ENCODE results near the gene B4GALT3.
"Not testable (repeated sequence)": the region's sequence is repeated elsewhere in the genome, so short reads cannot be mapped to it uniquely, and the experiment has no call there.

The B4GALT3 gene

GRCh38 chr1:161177112-161177935 lies at the start of gene B4GALT3:
TSS of gene B4GALT3 (minus strand) at chr1:161177507. CDS start at chr1:161176060, 1,447 bp downstream.
- DNase-seq (ENCODE audit: low read depth in 2 of 2), result peak; percentile 87 to 91

- no peak for DNase-seq (ENCODE audit: low read depth in 2 of 2)
Observed at GRCh38 chr1:161226759-161227158, 49.5 kb upstream of the B4GALT3 start.

- DNase-seq (ENCODE audit: low read depth in 2 of 2), result no peak
Observed at GRCh38 chr1:161226320-161226711, 49.0 kb upstream of the B4GALT3 start.

- DNase-seq (ENCODE audit: low read depth in 2 of 2), result peak; percentile 85 to 89
Observed at GRCh38 chr1:161225534-161226319, 48.4 kb upstream of the B4GALT3 start, which contains the start of gene TOMM40L. TSS of gene TOMM40L (plus strand) at chr1:161226060. CDS start at chr1:161226490, 430 bp downstream.

GRCh38 chr1:161225178-161225533 lies 47.8 kb upstream of the B4GALT3 start:
- no peak for DNase-seq (ENCODE audit: low read depth in 2 of 2)

- DNase-seq (ENCODE audit: low read depth in 2 of 2), result not testable (repeated sequence)
Observed at GRCh38 chr1:161224695-161225087, 47.4 kb upstream of the B4GALT3 start.

GRCh38 chr1:161223805-161224694 lies 46.7 kb upstream of the B4GALT3 start:
- DNase-seq (ENCODE audit: low read depth in 2 of 2), result no peak

GRCh38 chr1:161222175-161223019 lies 45.1 kb upstream of the B4GALT3 start:
- no peak for DNase-seq (ENCODE audit: low read depth in 2 of 2)

- no peak for DNase-seq (ENCODE audit: low read depth in 2 of 2)
Observed at GRCh38 chr1:161220002-161220401, 42.7 kb upstream of the B4GALT3 start.

- DNase-seq (ENCODE audit: low read depth in 2 of 2), result no peak
Observed at GRCh38 chr1:161219078-161219892, 42.0 kb upstream of the B4GALT3 start.

GRCh38 chr1:161218301-161219077 lies 41.2 kb upstream of the B4GALT3 start:
- DNase-seq (ENCODE audit: low read depth in 2 of 2), result no peak

- no peak for DNase-seq (ENCODE audit: low read depth in 2 of 2)
Observed at GRCh38 chr1:161217831-161218230, 40.5 kb upstream of the B4GALT3 start.

GRCh38 chr1:161216945-161217712 lies 39.8 kb upstream of the B4GALT3 start:
- no peak for DNase-seq (ENCODE audit: low read depth in 2 of 2)

GRCh38 chr1:161215076-161215475 lies 37.8 kb upstream of the B4GALT3 start, which contains the start of gene FCER1G:
TSS of gene FCER1G (plus strand) at chr1:161215295. CDS start at chr1:161215322, 27 bp downstream.
- no peak for DNase-seq (ENCODE audit: low read depth in 2 of 2)

GRCh38 chr1:161214369-161214768 lies 37.1 kb upstream of the B4GALT3 start:
- no peak for DNase-seq (ENCODE audit: low read depth in 2 of 2)

- DNase-seq (ENCODE audit: low read depth in 2 of 2), result peak; percentile 49 to 54
Observed at GRCh38 chr1:161209790-161210409, 32.6 kb upstream of the B4GALT3 start.

- no peak for DNase-seq (ENCODE audit: low read depth in 2 of 2)
Observed at GRCh38 chr1:161207173-161207572, 29.9 kb upstream of the B4GALT3 start.
